Measurements from ENCODE around the gene RPL15.

The RPL15 gene

DNA sequence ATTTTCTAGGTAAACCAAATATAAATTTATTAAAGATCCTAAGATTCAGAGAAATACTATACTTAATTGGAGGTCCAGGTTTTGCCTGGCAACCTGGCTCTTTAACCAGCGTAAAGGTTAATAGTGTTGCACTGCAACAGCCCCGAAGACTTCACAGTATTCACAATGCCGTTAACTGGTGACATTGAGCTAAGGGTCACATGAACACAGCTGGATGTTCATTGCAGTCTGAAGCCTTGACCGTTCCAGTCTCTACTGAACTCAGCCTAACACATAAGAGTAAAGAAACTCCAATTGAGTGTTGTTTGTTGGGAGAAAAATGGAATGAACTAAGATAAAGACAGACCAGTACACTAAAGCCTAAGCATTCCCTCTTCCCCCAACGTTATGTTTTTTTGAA, 27.0 kb upstream of the RPL15 start:
- H3K4me3 ChIP-seq (ENCODE audit: low read depth, low read length): no peak overlapping the region
- no peak overlapping the region for H3K27ac ChIP-seq
- no peak overlapping the region for H2AFZ ChIP-seq
- H3K79me2 ChIP-seq: peaks cover 3% of the 10 kb centered on the region
- peaks cover 27% of the 10 kb centered on the region for H3K4me1 ChIP-seq
- H3K9ac ChIP-seq: no peak overlapping the region
- H3K36me3 ChIP-seq (ENCODE audit: control insufficient read depth, insufficient read depth, low read length): no peaks in the 10 kb centered on the region
- no peak overlapping the region for H3K4me2 ChIP-seq (ENCODE audit: low read length)
- H3K27me3 ChIP-seq (ENCODE audit: control insufficient read depth, insufficient read depth, low read length): no peaks in the 10 kb centered on the region
- TF ChIP-seq, protein P1, sequence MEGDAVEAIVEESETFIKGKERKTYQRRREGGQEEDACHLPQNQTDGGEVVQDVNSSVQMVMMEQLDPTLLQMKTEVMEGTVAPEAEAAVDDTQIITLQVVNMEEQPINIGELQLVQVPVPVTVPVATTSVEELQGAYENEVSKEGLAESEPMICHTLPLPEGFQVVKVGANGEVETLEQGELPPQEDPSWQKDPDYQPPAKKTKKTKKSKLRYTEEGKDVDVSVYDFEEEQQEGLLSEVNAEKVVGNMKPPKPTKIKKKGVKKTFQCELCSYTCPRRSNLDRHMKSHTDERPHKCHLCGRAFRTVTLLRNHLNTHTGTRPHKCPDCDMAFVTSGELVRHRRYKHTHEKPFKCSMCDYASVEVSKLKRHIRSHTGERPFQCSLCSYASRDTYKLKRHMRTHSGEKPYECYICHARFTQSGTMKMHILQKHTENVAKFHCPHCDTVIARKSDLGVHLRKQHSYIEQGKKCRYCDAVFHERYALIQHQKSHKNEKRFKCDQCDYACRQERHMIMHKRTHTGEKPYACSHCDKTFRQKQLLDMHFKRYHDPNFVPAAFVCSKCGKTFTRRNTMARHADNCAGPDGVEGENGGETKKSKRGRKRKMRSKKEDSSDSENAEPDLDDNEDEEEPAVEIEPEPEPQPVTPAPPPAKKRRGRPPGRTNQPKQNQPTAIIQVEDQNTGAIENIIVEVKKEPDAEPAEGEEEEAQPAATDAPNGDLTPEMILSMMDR (IDR thresholded peaks at IDR 0.05): no peak
- H3K9me3 ChIP-seq (ENCODE audit: control insufficient read depth, low read length): no peaks in the 10 kb centered on the region

DNA sequence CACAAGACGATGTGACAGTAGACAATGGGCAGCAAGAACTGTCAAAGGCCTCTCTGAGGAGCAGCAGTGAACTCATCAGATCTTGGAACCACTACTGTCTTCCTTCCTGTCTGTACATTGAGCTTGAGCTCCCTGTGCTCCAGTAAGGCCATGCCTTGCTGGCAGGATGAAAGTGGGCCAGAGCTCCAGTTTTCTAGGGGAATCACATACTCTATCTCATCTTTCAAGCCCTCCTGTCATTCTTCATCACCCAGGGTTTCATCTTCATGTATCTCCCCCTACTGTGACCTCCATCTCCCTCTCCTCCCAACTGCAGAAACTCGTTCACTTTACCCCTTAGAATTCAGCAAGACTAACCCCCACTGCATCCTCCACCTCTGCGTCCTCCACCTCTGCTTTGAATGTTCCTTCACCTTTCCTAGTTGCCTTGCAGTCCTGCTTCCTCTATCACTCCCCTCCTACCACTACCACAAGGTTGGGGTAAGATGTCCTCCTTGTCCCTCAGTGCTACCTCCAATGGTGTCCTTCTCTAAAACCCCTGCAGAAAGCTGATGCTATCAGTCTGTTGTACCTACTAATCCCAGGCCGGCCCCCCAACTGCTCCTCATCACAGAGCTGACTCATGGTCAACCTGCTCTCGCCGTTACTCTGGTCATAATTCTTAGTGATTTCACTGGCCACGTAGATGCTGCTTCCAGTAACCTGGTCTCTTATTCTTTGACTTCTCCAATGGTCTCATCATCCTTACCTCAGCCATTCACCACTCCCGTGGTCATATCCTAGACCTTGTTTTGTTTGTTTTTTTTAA, 22.5 kb upstream of the RPL15 start:
- Histone ChIP-seq H3K36me3 (ENCODE audit: control insufficient read depth, insufficient read depth, low read length) (no peaks in the 10 kb centered on the region), H3K79me2 (peaks cover 8% of the 10 kb centered on the region), H3K27me3 (ENCODE audit: control insufficient read depth, insufficient read depth, low read length) (no peaks in the 10 kb centered on the region), H3K9ac (no peak overlapping the region), H3K9me3 (ENCODE audit: control insufficient read depth, low read length) (no peaks in the 10 kb centered on the region), H2AFZ (no peak overlapping the region), H3K4me3 (ENCODE audit: low read depth, low read length) (no peak overlapping the region), H3K4me2 (ENCODE audit: low read length) (no peak overlapping the region), H3K27ac (no peak overlapping the region), H3K4me1 (peaks cover under 1% of the 10 kb centered on the region)
- TF ChIP-seq, protein P1 (IDR thresholded peaks at IDR 0.05): no peak

DNA sequence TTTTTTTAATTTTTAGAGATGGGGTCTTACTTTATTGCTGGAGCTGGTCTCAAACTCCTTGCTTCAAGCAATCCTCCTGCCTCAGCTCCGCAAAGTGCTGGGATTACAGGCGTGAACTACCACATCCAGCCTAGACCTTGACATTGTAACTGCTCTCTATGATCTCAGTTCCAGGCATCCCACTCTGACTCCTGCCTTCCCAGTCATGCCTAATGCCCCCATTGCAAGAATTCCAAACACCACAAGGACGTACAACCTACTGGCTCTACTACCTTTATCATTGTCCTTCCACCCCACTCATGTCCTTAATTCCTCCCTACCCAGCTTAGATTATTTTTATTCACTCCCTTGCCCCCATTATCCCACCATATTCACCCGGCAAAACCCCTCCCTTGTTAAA, 21.8 kb upstream of the RPL15 start:
- Histone ChIP-seq H3K27me3 (ENCODE audit: control insufficient read depth, insufficient read depth, low read length) (no peaks in the 10 kb centered on the region), H3K9me3 (ENCODE audit: control insufficient read depth, low read length) (no peaks in the 10 kb centered on the region), H3K9ac (no peak overlapping the region), H3K36me3 (ENCODE audit: control insufficient read depth, insufficient read depth, low read length) (no peaks in the 10 kb centered on the region), H3K4me3 (ENCODE audit: low read depth, low read length) (no peak overlapping the region), H3K27ac (no peak overlapping the region), H2AFZ (no peak overlapping the region), H3K4me2 (ENCODE audit: low read length) (no peak overlapping the region), H3K4me1 (peaks cover 5% of the 10 kb centered on the region), H3K79me2 (peaks cover 8% of the 10 kb centered on the region)
- TF ChIP-seq, protein P1 (IDR thresholded peaks at IDR 0.05): no peak

DNA sequence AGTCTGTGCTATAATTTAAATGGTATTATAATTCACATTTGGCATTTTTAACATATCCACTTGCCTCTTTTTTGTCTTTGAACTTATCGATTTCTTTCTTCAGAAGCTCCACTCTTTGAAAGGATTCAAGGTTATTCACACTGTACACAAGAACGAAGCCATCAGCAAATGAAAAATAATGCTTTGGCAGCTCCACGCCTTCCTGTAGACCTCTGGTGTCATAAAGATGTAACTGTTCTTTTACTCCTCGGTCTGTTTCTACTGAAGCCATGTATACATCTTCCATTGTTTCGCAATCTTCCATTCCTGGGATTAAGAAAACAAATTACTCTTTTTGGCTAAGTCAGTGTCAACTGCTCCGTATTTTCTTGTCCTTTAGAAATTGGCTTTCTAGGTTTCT, 16.2 kb upstream of the RPL15 start:
- Histone ChIP-seq H3K4me1 (peaks cover 6% of the 10 kb centered on the region), H3K27ac (no peak overlapping the region), H3K4me3 (ENCODE audit: low read depth, low read length) (no peak overlapping the region), H3K36me3 (ENCODE audit: control insufficient read depth, insufficient read depth, low read length) (no peaks in the 10 kb centered on the region), H3K9ac (no peak overlapping the region), H3K27me3 (ENCODE audit: control insufficient read depth, insufficient read depth, low read length) (no peaks in the 10 kb centered on the region), H3K4me2 (ENCODE audit: low read length) (no peak overlapping the region), H3K9me3 (ENCODE audit: control insufficient read depth, low read length) (no peaks in the 10 kb centered on the region), H2AFZ (no peak overlapping the region), H3K79me2 (peaks cover 6% of the 10 kb centered on the region)
- TF ChIP-seq, protein P1 (IDR thresholded peaks at IDR 0.05): no peak

DNA sequence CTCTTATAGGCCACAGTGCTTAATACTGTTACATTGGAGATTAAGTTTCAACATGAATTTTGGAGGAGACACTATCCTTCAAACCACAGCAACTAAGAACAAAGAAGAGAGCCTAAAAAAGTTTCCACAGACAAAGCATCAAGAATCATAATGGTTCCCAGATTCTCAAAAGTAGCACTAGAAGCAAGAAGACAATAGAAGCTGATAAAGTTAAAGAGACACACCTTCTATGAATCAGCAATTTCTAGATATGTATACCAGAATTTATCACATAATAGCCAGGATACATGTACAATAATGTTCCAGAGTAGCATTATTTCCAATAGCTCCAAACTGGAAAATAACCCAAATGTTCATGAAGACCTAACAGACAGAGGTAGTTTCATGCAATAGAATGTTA, 12.4 kb upstream of the RPL15 start:
- H3K27me3 ChIP-seq (ENCODE audit: control insufficient read depth, insufficient read depth, low read length): no peaks in the 10 kb centered on the region
- no peak overlapping the region for H2AFZ ChIP-seq
- no peak overlapping the region for H3K27ac ChIP-seq
- H3K4me1 ChIP-seq: peaks cover 7% of the 10 kb centered on the region
- no peaks in the 10 kb centered on the region for H3K9me3 ChIP-seq (ENCODE audit: control insufficient read depth, low read length)
- TF ChIP-seq, protein P1 (IDR thresholded peaks at IDR 0.05): no peak
- no peaks in the 10 kb centered on the region for H3K36me3 ChIP-seq (ENCODE audit: control insufficient read depth, insufficient read depth, low read length)
- H3K9ac ChIP-seq: no peak overlapping the region
- no peak overlapping the region for H3K4me3 ChIP-seq (ENCODE audit: low read depth, low read length)
- H3K79me2 ChIP-seq: peaks cover 5% of the 10 kb centered on the region
- H3K4me2 ChIP-seq (ENCODE audit: low read length): no peak overlapping the region
